Ishikawa (cell line): Measurements from ENCODE around the gene CDA.

Source experiments
- CEBPB ChIP-seq: IDR thresholded peaks from 2 replicates; pipeline ENCODE4 v1.6.1; 2012
- CREB1 ChIP-seq: IDR thresholded peaks from 2 replicates; pipeline ENCODE4 v1.6.1; 2012; ENCODE audit warnings: low read depth
- EGR1 ChIP-seq: IDR thresholded peaks from 2 replicates; pipeline ENCODE4 v1.6.1; 2012
- EP300 ChIP-seq: IDR thresholded peaks from 2 replicates; pipeline ENCODE4 v1.6.1; 2012; ENCODE audit warnings: borderline replicate concordance
- FOXM1 ChIP-seq: IDR thresholded peaks from 2 replicates; pipeline ENCODE4 v1.6.1; 2012; ENCODE audit warnings: low read depth, borderline replicate concordance
- NFIC ChIP-seq: IDR thresholded peaks from 2 replicates; pipeline ENCODE4 v1.6.1; 2012
- RAD21 ChIP-seq: IDR thresholded peaks from 2 replicates; pipeline ENCODE4 v1.6.1; 2012; ENCODE audit warnings: low read depth
- TAF1 ChIP-seq: IDR thresholded peaks from 2 replicates; pipeline ENCODE4 v1.6.1; 2012; ENCODE audit warnings: low read depth, mild to moderate bottlenecking
- TCF12 ChIP-seq: IDR thresholded peaks from 2 replicates; pipeline ENCODE4 v1.6.1; 2012; ENCODE audit warnings: low read depth
- TEAD4 ChIP-seq: IDR thresholded peaks from 2 replicates; pipeline ENCODE4 v1.6.1; 2012
- YY1 ChIP-seq: IDR thresholded peaks from 2 replicates; pipeline ENCODE4 v1.6.1; 2012; ENCODE audit warnings: low read depth
- ZBTB7A ChIP-seq: IDR thresholded peaks from 2 replicates; pipeline ENCODE4 v1.6.1; 2012; ENCODE audit warnings: low read depth
- TF ChIP-seq, protein P1 (sequence below): IDR thresholded peaks from 2 replicates; pipeline ENCODE4 v1.6.1; 2012
- TF ChIP-seq, protein P2 (sequence below): IDR thresholded peaks from 2 replicates; pipeline ENCODE4 v1.6.1; 2012; ENCODE audit warnings: low read depth, mild to moderate bottlenecking
- TF ChIP-seq, protein P3 (sequence below): IDR thresholded peaks from 2 replicates; pipeline ENCODE4 v1.6.1; 2012

CDA gene

DNA sequence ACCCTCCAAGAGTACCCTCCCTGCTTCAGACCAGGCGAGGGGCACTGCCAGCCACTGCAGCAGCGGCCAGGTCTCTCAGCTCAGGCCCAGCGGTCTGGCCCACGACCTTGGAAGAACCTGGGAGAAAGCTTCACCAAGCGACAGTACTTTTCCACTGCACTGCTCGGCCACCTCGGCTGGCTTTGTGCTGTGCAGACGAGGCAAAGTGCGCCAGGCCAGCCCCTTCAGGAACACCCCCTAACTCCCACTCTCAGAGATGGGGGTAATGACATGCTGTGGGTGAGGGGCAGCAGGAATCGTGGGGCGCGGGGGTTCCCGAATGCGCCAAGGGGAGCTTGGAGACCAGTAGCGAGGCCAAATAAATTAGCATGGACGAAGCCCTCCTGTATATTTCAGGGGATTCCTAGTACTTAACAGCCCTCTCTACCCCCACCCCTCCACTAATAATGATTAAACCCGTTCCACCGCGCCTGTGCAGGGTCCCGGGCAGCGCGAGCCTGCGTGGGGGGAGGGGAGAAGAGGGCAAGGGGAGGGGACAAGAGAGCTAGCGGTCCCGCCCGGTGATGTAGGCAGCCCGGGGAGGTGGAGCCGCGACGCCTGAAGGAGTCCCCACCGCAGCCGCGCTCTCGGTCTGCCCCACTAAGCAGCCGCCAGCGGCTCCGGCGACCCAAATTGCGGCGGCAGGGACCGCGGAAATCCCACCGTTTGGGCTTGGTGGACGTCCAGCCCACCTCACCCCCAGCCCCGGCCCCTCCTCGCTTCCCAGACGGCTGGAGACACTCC lies 36.8 kb upstream of the CDA start, which contains the start of gene FAM43B:
Gene FAM43B, plus strand, starts transcription at position 629 of the 783 bp plus-strand sequence. CDS start 401 bp downstream, outside the sequence.
- TF ChIP-seq YY1 (no peak), TAF1 (no peak), TEAD4 (no peak), CEBPB (no peak)
- TF ChIP-seq, protein P1, sequence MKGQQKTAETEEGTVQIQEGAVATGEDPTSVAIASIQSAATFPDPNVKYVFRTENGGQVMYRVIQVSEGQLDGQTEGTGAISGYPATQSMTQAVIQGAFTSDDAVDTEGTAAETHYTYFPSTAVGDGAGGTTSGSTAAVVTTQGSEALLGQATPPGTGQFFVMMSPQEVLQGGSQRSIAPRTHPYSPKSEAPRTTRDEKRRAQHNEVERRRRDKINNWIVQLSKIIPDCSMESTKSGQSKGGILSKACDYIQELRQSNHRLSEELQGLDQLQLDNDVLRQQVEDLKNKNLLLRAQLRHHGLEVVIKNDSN, result no peak

DNA sequence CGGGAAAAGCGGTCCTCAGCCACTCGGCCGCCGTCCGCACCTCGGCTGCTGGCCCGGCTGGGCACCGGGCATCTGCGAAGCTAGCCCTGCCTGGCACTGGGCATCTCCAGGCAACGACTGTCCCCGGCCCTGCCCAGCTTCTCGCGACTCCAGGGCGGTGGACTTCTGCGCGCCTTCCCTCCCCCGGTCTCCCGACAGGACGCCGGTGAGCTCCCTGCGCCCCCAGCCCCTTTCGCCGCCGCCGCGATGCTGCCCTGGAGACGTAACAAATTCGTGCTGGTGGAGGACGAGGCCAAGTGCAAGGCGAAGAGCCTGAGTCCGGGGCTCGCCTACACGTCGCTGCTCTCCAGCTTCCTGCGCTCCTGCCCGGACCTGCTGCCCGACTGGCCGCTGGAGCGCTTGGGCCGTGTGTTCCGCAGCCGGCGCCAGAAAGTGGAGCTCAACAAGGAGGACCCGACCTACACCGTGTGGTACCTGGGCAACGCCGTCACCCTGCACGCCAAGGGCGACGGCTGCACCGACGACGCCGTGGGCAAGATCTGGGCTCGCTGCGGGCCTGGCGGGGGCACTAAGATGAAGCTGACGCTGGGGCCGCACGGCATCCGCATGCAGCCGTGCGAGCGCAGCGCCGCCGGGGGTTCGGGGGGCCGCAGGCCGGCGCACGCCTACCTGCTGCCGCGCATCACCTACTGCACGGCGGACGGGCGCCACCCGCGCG lies 36.0 kb upstream of the CDA start:
- TF ChIP-seq NFIC (no peak), EP300 (no peak), CREB1 (no peak), ZBTB7A (no peak), TEAD4 (no peak)
- TF ChIP-seq, protein P2, sequence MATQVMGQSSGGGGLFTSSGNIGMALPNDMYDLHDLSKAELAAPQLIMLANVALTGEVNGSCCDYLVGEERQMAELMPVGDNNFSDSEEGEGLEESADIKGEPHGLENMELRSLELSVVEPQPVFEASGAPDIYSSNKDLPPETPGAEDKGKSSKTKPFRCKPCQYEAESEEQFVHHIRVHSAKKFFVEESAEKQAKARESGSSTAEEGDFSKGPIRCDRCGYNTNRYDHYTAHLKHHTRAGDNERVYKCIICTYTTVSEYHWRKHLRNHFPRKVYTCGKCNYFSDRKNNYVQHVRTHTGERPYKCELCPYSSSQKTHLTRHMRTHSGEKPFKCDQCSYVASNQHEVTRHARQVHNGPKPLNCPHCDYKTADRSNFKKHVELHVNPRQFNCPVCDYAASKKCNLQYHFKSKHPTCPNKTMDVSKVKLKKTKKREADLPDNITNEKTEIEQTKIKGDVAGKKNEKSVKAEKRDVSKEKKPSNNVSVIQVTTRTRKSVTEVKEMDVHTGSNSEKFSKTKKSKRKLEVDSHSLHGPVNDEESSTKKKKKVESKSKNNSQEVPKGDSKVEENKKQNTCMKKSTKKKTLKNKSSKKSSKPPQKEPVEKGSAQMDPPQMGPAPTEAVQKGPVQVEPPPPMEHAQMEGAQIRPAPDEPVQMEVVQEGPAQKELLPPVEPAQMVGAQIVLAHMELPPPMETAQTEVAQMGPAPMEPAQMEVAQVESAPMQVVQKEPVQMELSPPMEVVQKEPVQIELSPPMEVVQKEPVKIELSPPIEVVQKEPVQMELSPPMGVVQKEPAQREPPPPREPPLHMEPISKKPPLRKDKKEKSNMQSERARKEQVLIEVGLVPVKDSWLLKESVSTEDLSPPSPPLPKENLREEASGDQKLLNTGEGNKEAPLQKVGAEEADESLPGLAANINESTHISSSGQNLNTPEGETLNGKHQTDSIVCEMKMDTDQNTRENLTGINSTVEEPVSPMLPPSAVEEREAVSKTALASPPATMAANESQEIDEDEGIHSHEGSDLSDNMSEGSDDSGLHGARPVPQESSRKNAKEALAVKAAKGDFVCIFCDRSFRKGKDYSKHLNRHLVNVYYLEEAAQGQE, result no peak
- TF ChIP-seq, protein P3, sequence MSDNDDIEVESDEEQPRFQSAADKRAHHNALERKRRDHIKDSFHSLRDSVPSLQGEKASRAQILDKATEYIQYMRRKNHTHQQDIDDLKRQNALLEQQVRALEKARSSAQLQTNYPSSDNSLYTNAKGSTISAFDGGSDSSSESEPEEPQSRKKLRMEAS, result no peak

DNA sequence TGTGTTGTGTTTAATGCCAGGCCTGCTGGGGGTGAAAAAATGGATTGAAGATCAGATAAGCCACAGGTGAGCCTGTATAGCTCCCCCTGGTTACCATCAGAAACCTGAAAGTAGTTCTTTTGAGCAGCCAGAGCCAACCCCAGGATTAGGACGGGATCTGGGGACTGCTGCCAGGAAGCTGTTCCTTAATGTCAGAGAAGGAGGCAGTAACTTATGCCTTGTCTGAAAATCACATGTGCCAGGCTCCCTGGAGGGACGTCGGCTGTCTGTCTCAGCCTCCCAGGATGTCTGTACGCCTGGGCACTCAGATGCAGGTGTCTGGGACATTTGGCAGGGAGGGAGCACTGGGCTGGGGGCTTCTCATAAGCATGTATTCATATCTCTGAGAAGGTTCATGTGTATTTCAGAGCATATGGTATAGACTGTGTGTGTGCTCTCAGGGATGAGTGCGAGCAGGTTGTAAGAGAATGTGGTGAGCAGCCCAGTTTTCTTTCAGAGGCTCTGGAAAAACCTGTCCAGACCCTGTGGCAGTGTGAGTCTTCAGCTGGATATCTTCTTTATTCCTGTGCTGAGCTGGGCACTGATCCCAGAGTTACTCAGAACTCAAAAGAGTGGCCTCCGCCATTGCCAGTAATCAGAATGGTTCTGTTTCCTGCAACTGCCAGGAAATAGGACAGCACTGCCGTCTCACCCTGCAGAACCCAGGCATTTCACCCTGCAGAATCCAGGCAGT lies 33.7 kb upstream of the CDA start:
- TF ChIP-seq, protein P1, result no peak
- TF ChIP-seq FOXM1 (no peak), EP300 (no peak), CEBPB (no peak), TAF1 (no peak), YY1 (no peak), NFIC (no peak), EGR1 (no peak), CREB1 (no peak), TCF12 (no peak)
- TF ChIP-seq, protein P3, result no peak
- TF ChIP-seq, protein P2, result no peak

DNA sequence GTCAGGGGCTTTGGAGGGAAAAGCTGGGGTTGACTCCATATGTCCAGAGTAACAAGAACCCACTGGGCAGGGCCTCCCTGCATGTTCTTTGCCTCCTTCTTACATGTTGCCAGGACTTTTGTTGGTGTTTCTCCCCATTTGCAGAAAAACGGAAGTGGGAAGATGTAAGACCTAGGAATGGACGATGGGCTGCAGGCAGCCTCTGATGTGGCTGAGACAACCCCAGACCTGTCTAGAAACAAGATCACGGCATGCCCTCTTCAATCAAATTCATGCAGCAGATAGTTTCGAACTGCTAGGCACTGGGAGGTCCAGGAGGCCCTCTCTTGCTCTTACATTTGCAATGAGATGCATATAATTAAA lies 33.2 kb upstream of the CDA start:
- TF ChIP-seq EGR1 (no peak), NFIC (no peak), TCF12 (no peak), EP300 (no peak), ZBTB7A (no peak), TEAD4 (no peak), RAD21 (no peak), CEBPB (no peak), TAF1 (no peak), FOXM1 (no peak), CREB1 (no peak), YY1 (no peak)
- TF ChIP-seq, protein P3, result no peak
- TF ChIP-seq, protein P1, result no peak
- TF ChIP-seq, protein P2, result no peak
